Measurements from ENCODE around the gene NRXN3. TPM values are rescaled to one million over a fixed set of nuclear protein-coding genes. Genes with fewer than 3 reads are reported as not detected.

The NRXN3 gene
- total and polyA plus RNA-seq, 2 of the 13 experiments (the other 11 are each of a cell fraction or from before 2014, with no cell fraction given) = 0.03 TPM; not detected in 1

DNA sequence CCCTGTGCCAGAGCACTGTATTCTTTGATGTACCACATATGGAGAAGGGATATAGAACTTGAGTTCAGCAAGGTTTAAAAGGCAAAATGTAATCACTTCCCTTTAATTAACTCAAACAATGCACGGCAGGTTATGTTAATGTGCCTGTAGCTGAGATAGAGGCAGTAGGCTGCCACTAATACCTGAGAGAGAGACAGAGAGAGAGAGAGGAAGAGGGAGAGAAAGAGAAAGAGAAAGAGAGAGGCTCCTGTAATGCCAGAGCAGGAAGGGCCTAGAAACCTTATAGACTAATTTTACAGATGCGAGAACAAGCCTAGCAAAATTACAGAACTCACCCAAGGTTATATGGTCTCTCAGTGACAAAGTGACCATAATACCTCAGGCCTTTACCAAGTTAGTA is 679.8 kb downstream of the NRXN3 start (continued):
- TF ChIP-seq, protein P1, sequence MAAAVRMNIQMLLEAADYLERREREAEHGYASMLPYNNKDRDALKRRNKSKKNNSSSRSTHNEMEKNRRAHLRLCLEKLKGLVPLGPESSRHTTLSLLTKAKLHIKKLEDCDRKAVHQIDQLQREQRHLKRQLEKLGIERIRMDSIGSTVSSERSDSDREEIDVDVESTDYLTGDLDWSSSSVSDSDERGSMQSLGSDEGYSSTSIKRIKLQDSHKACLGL (CRISPR knock-in tag; IDR thresholded peaks at IDR 0.05) = no peak
- TF ChIP-seq, protein P2, sequence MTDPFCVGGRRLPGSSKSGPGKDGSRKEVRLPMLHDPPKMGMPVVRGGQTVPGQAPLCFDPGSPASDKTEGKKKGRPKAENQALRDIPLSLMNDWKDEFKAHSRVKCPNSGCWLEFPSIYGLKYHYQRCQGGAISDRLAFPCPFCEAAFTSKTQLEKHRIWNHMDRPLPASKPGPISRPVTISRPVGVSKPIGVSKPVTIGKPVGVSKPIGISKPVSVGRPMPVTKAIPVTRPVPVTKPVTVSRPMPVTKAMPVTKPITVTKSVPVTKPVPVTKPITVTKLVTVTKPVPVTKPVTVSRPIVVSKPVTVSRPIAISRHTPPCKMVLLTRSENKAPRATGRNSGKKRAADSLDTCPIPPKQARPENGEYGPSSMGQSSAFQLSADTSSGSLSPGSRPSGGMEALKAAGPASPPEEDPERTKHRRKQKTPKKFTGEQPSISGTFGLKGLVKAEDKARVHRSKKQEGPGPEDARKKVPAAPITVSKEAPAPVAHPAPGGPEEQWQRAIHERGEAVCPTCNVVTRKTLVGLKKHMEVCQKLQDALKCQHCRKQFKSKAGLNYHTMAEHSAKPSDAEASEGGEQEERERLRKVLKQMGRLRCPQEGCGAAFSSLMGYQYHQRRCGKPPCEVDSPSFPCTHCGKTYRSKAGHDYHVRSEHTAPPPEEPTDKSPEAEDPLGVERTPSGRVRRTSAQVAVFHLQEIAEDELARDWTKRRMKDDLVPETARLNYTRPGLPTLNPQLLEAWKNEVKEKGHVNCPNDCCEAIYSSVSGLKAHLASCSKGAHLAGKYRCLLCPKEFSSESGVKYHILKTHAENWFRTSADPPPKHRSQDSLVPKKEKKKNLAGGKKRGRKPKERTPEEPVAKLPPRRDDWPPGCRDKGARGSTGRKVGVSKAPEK (CRISPR knock-in tag; IDR thresholded peaks at IDR 0.05; ENCODE audit: borderline replicate concordance) = no peak
- TF ChIP-seq MEF2D (CRISPR knock-in tag; IDR thresholded peaks at IDR 0.05) (no peak), ATAD3A (CRISPR knock-in tag; IDR thresholded peaks at IDR 0.05) (no peak), NFIC (IDR thresholded peaks at IDR 0.05; ENCODE audit: low read length) (no peak)
- TF ChIP-seq, protein P3, sequence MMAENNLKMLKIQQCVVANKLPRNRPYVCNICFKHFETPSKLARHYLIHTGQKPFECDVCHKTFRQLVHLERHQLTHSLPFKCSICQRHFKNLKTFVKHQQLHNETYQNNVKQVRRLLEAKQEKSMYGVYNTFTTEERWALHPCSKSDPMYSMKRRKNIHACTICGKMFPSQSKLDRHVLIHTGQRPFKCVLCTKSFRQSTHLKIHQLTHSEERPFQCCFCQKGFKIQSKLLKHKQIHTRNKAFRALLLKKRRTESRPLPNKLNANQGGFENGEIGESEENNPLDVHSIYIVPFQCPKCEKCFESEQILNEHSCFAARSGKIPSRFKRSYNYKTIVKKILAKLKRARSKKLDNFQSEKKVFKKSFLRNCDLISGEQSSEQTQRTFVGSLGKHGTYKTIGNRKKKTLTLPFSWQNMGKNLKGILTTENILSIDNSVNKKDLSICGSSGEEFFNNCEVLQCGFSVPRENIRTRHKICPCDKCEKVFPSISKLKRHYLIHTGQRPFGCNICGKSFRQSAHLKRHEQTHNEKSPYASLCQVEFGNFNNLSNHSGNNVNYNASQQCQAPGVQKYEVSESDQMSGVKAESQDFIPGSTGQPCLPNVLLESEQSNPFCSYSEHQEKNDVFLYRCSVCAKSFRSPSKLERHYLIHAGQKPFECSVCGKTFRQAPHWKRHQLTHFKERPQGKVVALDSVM (CRISPR knock-in tag; IDR thresholded peaks at IDR 0.05) = no peak

DNA sequence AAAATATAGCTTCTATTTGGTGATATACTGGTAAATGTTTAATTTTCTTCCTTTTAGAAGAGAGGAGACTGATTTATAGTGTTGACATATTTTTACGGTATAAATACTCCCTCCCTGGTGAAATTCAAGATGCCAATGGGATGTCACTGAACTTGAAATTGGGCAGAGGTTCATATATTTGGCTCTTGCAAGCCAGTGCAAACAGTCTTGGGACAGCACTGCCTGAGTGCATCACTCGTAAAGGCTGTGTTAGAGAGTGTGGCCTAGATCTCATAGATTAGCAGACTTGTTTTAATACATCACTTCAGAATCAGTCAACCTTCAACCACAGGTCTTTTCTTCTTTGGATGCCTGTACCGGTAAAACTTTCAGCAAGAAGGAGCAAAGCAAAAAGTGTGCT is 681.0 kb downstream of the NRXN3 start:
- no peak for FAIRE-seq
- Histone ChIP-seq H3K4me1 (ENCODE audit: insufficient read depth, low read length) (no peaks in the 10 kb centered on the region), H3K36me3 (replicated peaks in 1 of 2; ENCODE audit: control insufficient read depth in 1 of 2, insufficient read depth in 2 of 2, low read length in 2 of 2) (no peaks in the 10 kb centered on the region), H3K9ac (ENCODE audit: insufficient read depth, low read depth, low read length) (no peak overlapping the region), H3K4me2 (ENCODE audit: low read depth, low read length) (no peak overlapping the region), H3K27me3 (ENCODE audit: control insufficient read depth in 1 of 2, insufficient read depth in 2 of 2, low read length in 2 of 2) (no peaks in the 10 kb centered on the region; a peak in 1 of 5 replicates), H3K79me2 (ENCODE audit: insufficient read depth, low read length) (no peaks in the 10 kb centered on the region), H3K9me3 (ENCODE audit: low read length) (no peaks in the 10 kb centered on the region), H4K20me1 (ENCODE audit: insufficient read depth, low read length) (no peaks in the 10 kb centered on the region), H2AFZ (ENCODE audit: low read length) (no peak overlapping the region), H3K27ac (ENCODE audit: extremely low read length, insufficient read depth, low read length) (no peak overlapping the region), H3K4me3 (replicated peaks in 1 of 3; ENCODE audit: insufficient read depth in 1 of 3, low read depth in 2 of 3, low read length in 3 of 3) (no peak overlapping the region)
- ChIA-PET POLR2A (no interaction called here), CTCF (ENCODE audit: low intra/inter-chr PET ratio, low total read pairs) (no interaction called here)
- DNase-seq (ENCODE audit: low spot score) = no peak
- no peak for ATAC-seq
- TF ChIP-seq FOXK1 (CRISPR knock-in tag; IDR thresholded peaks at IDR 0.05; ENCODE audit: borderline replicate concordance, low read depth) (no peak), ZFP62 (CRISPR knock-in tag; IDR thresholded peaks at IDR 0.05) (no peak)
- TF ChIP-seq, protein P4, sequence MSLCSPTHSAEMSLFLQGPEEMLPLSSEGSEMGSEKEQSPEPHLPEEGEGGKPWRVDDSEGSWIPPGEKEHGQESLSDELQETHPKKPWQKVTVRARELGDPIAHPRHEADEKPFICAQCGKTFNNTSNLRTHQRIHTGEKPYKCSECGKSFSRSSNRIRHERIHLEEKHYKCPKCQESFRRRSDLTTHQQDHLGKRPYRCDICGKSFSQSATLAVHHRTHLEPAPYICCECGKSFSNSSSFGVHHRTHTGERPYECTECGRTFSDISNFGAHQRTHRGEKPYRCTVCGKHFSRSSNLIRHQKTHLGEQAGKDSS (CRISPR knock-in tag; IDR thresholded peaks at IDR 0.05; ENCODE audit: borderline replicate concordance, low read depth) = no peak
- TF ChIP-seq, protein P5, sequence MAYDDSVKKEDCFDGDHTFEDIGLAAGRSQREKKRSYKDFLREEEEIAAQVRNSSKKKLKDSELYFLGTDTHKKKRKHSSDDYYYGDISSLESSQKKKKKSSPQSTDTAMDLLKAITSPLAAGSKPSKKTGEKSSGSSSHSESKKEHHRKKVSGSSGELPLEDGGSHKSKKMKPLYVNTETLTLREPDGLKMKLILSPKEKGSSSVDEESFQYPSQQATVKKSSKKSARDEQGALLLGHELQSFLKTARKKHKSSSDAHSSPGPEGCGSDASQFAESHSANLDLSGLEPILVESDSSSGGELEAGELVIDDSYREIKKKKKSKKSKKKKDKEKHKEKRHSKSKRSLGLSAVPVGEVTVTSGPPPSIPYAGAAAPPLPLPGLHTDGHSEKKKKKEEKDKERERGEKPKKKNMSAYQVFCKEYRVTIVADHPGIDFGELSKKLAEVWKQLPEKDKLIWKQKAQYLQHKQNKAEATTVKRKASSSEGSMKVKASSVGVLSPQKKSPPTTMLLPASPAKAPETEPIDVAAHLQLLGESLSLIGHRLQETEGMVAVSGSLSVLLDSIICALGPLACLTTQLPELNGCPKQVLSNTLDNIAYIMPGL (CRISPR knock-in tag; IDR thresholded peaks at IDR 0.05; ENCODE audit: borderline replicate concordance in 1 of 2, low read depth in 1 of 2) = no peak
- in situ Hi-C loops (cut with HindIII; ENCODE audit: extremely low pct_ligation_motif_present, low pct_unique_long_range_greater_than_20kb) = no loop called here
- BruUV-seq (replicated peaks) = no TSS peak
- intact Hi-C loops (cut with micrococcal nuclease; ENCODE audit: unreplicated experiment) = no loop called here
- WGBS (ENCODE audit: low lambda C conversion rate) = 0% methylated on average over 3 of the region's 3 CpGs

Data from HepG2 (cell line).